Panc1 (cell line): Measurements from ENCODE around the gene AURKAIP1. TPM values are rescaled to one million over a fixed set of nuclear protein-coding genes. Genes with fewer than 3 reads are reported as not detected.

Experiments used
- ATAC-seq: fragments of 200-7000 bp; cut with Tn5 transposase; 2 replicates; pipeline ENCODE4 v1.9.1; 2020; ENCODE audit warnings: mild to moderate bottlenecking, moderate library complexity
- BruUV-seq: library from RNA; stranded (reverse); fragments of 400-500 nt; replicated peaks from 2 replicates; lab custom pipeline; 2021; lab: Mats Ljungman, UMichigan
- CTCF ChIA-PET: fragments of 300-600 bp; sonication (Branson Sonifier 250); formaldehyde crosslinking; loops from one replicate; lab custom pipeline; 2022; ENCODE audit warnings: antibody characterized with exemption; lab: Charles Lee
- POLR2A ChIA-PET: fragments of 300-600 bp; sonication (Branson Sonifier 250); formaldehyde crosslinking; loops from one replicate; lab custom pipeline; 2022; ENCODE audit warnings: antibody characterized with exemption; lab: Charles Lee
- DNase-seq: peaks from one replicate; pipeline ENCODE4 v3.0.0-alpha.2; 2010; ENCODE audit warnings: low read depth, low spot score
- H3K27ac ChIP-seq: 2 replicates; pipeline ENCODE4 v1.5.1; 2011; ENCODE audit warnings: mild to moderate bottlenecking, low read length, inconsistent platforms
- H3K27me3 ChIP-seq: fragments of 200-500 bp; sonication (Bioruptor generic); 2 replicates; pipeline ENCODE4 v1.6.0; 2014; ENCODE audit warnings: low read length, inconsistent platforms; ENCODE audit not compliant: control insufficient read depth, insufficient read depth
- H3K36me3 ChIP-seq: fragments of 200-500 bp; sonication (Bioruptor generic); 2 replicates; pipeline ENCODE4 v1.5.1; 2014; ENCODE audit warnings: inconsistent platforms, mild to moderate bottlenecking, low read length, moderate library complexity; ENCODE audit not compliant: control insufficient read depth, insufficient read depth
- H3K4me1 ChIP-seq: 2 replicates; pipeline ENCODE4 v1.5.1; 2011; ENCODE audit warnings: inconsistent platforms, mild to moderate bottlenecking, low read length, moderate library complexity; ENCODE audit not compliant: control insufficient read depth, insufficient read depth
- H3K4me3 ChIP-seq, 2 experiments: 2 replicates each; pipeline ENCODE4 v1.5.1; 2011 to 2012; ENCODE audit warnings: low read depth in 2 of 2, low read length in 2 of 2, mild to moderate bottlenecking in 2 of 2, inconsistent platforms in 1 of 2, moderate library complexity in 1 of 2
- H3K9me3 ChIP-seq: fragments of 200-500 bp; sonication (Bioruptor generic); 2 replicates; pipeline ENCODE4 v1.5.1; 2014; ENCODE audit warnings: low read depth, mild to moderate bottlenecking, inconsistent platforms, low read length, moderate library complexity; ENCODE audit not compliant: control insufficient read depth, insufficient read depth
- POLR2AphosphoS5 ChIP-seq: IDR thresholded peaks from 2 replicates; pipeline ENCODE4 v1.6.1; 2012; ENCODE audit warnings: mild to moderate bottlenecking, low read depth, low read length, moderate library complexity
- SIN3A ChIP-seq: IDR thresholded peaks from 2 replicates; pipeline ENCODE4 v1.6.1; 2012; ENCODE audit warnings: low read depth, mild to moderate bottlenecking, low read length, moderate library complexity, borderline replicate concordance; ENCODE audit not compliant: insufficient read depth
- TCF7L2 ChIP-seq: IDR thresholded peaks from 2 replicates; pipeline ENCODE4 v1.6.1; 2011; ENCODE audit warnings: mild to moderate bottlenecking, low read depth, low read length, inconsistent platforms
- in situ Hi-C: cut with HindIII; loops from 2 replicates; pipeline ENCODE4 v1.10.0; 2016; ENCODE audit warnings: low sequenced_read_pairs, low pct_unique_long_range_greater_than_20kb
- intact Hi-C: fragments of 100-400 bp; cut with micrococcal nuclease; formaldehyde crosslinking; loops from one replicate; pipeline ENCODE4 v1.10.0; 2022; ENCODE audit not compliant: unreplicated experiment
- microRNA-seq: library from miRNA; unstranded; fragments of <30 nt; microRNA quantifications from one replicate; pipeline ENCODE4 v1.1.0, GENCODE V29; 2020; ENCODE audit not compliant: unreplicated experiment
- total RNA-seq: library from RNA; stranded (reverse); gene quantifications from one replicate; pipeline ENCODE4 v1.2.1, GENCODE V29; 2021; ENCODE audit not compliant: unreplicated experiment
- TF ChIP-seq, protein P1 (sequence below), 2 experiments: IDR thresholded peaks; 2 replicates each; pipeline ENCODE4 v1.6.1; 2011 to 2012; ENCODE audit warnings: low read depth in 2 of 2, control low read depth in 1 of 2, low read length in 1 of 2, mild to moderate bottlenecking in 1 of 2, moderate library complexity in 1 of 2; ENCODE audit not compliant: insufficient read depth in 1 of 2
- TF ChIP-seq, protein P2 (sequence below): fragments of 450-650 bp; IDR thresholded peaks from 2 replicates; pipeline ENCODE4 v1.5.1; 2017; ENCODE audit warnings: mild to moderate bottlenecking

Gene AURKAIP1
- total RNA-seq, 1 experiment from 2014 or later = 335 TPM

DNA sequence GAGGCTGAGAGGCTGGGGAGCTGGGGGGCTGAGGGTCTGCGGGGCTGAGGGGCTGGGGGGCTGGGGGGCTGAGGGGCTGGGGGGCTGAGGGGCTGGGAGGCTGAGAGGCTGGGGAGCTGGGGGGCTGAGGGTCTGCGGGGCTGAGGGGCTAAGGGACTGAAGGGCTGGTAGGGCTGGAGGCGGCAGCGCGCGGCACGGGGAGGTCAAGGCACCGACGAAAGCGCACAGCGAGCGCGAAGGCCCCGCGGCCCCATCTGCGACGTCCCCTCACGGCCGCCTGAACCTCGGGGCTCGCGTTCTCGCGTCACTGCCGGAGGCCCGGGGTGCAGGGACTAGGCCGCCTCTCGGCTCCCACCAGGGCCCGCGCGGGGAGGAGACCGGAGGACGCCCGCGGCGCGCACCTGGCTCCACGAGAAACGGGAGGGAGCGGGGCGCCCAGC is 50.9 kb downstream of the AURKAIP1 start:
- POLR2A ChIA-PET = no interaction called here
- peak overlapping the region; percentile 79 for H3K27ac ChIP-seq
- no peaks in the 10 kb centered on the region for H3K27me3 ChIP-seq
- no peak for DNase-seq
- peak overlapping the region; percentile 71 to 87 for H3K4me3 ChIP-seq
- CTCF ChIA-PET = interaction anchor here (0.7 kb wide), 1 partner anchor 75 kb away, joined by 4 read pairs; the partner anchor contains the start of gene CCNL2
- BruUV-seq = no TSS peak
- H3K9me3 ChIP-seq = no peaks in the 10 kb centered on the region
- in situ Hi-C loops (no loop called here), intact Hi-C loops (no loop called here)
- ATAC-seq = peak; percentile 54
- H3K36me3 ChIP-seq = no peaks in the 10 kb centered on the region; the same call in none of the 2 replicates
- peaks cover 33% of the 10 kb centered on the region for H3K4me1 ChIP-seq
- TF ChIP-seq TCF7L2 = no peak
- TF ChIP-seq, protein P1, sequence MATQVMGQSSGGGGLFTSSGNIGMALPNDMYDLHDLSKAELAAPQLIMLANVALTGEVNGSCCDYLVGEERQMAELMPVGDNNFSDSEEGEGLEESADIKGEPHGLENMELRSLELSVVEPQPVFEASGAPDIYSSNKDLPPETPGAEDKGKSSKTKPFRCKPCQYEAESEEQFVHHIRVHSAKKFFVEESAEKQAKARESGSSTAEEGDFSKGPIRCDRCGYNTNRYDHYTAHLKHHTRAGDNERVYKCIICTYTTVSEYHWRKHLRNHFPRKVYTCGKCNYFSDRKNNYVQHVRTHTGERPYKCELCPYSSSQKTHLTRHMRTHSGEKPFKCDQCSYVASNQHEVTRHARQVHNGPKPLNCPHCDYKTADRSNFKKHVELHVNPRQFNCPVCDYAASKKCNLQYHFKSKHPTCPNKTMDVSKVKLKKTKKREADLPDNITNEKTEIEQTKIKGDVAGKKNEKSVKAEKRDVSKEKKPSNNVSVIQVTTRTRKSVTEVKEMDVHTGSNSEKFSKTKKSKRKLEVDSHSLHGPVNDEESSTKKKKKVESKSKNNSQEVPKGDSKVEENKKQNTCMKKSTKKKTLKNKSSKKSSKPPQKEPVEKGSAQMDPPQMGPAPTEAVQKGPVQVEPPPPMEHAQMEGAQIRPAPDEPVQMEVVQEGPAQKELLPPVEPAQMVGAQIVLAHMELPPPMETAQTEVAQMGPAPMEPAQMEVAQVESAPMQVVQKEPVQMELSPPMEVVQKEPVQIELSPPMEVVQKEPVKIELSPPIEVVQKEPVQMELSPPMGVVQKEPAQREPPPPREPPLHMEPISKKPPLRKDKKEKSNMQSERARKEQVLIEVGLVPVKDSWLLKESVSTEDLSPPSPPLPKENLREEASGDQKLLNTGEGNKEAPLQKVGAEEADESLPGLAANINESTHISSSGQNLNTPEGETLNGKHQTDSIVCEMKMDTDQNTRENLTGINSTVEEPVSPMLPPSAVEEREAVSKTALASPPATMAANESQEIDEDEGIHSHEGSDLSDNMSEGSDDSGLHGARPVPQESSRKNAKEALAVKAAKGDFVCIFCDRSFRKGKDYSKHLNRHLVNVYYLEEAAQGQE (IDR thresholded peaks at IDR 0.05; ENCODE audit: insufficient read depth in 1 of 2, low read depth in 2 of 2, low read length in 1 of 2) = no peak
- no peak for TF ChIP-seq SIN3A
- no peak for TF ChIP-seq POLR2AphosphoS5
- TF ChIP-seq, protein P2, sequence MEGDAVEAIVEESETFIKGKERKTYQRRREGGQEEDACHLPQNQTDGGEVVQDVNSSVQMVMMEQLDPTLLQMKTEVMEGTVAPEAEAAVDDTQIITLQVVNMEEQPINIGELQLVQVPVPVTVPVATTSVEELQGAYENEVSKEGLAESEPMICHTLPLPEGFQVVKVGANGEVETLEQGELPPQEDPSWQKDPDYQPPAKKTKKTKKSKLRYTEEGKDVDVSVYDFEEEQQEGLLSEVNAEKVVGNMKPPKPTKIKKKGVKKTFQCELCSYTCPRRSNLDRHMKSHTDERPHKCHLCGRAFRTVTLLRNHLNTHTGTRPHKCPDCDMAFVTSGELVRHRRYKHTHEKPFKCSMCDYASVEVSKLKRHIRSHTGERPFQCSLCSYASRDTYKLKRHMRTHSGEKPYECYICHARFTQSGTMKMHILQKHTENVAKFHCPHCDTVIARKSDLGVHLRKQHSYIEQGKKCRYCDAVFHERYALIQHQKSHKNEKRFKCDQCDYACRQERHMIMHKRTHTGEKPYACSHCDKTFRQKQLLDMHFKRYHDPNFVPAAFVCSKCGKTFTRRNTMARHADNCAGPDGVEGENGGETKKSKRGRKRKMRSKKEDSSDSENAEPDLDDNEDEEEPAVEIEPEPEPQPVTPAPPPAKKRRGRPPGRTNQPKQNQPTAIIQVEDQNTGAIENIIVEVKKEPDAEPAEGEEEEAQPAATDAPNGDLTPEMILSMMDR = no peak

Small RNA genes within 50 kb of the gene (microRNA-seq; reads per million reads assigned to microRNA genes)
- not detected for gene MIR6808

Other genes starting within 250 kb of the AURKAIP1 start
- not detected for gene TTLL10, start 201.3 kb downstream of the AURKAIP1 start, total RNA-seq
- 4.3 TPM for gene TNFRSF18, start 168.6 kb downstream of the AURKAIP1 start, total RNA-seq
- gene TNFRSF4, start 161.1 kb downstream of the AURKAIP1 start, total RNA-seq = 0.62 TPM
- 335 TPM for gene SDF4, start 143.2 kb downstream of the AURKAIP1 start, total RNA-seq
- 46.4 TPM for gene B3GALT6, start 143.0 kb downstream of the AURKAIP1 start, total RNA-seq
- 41.4 TPM for gene C1QTNF12, start 128.5 kb downstream of the AURKAIP1 start, total RNA-seq
- 101 TPM for gene UBE2J2, start 101.4 kb downstream of the AURKAIP1 start, total RNA-seq
- 9.8 TPM for gene SCNN1D, start 94.8 kb downstream of the AURKAIP1 start, total RNA-seq
- gene ACAP3, start 67.3 kb downstream of the AURKAIP1 start, total RNA-seq = 30.7 TPM
- 46.9 TPM for gene PUSL1, start 66.6 kb downstream of the AURKAIP1 start, total RNA-seq
- gene INTS11, start 50.5 kb downstream of the AURKAIP1 start, total RNA-seq = 114 TPM
- 52.2 TPM for gene CPTP, start 50.4 kb downstream of the AURKAIP1 start, total RNA-seq
- 0.31 TPM for gene TAS1R3, start 43.9 kb downstream of the AURKAIP1 start, total RNA-seq
- gene DVL1, start 25.8 kb downstream of the AURKAIP1 start, total RNA-seq = 144 TPM
- gene MXRA8, start 16.7 kb downstream of the AURKAIP1 start, total RNA-seq = 96.0 TPM
- gene CCNL2, start 24.1 kb upstream of the AURKAIP1 start, total RNA-seq = 297 TPM
- 196 TPM for gene MRPL20, start 32.1 kb upstream of the AURKAIP1 start, total RNA-seq
- gene ANKRD65, start 46.1 kb upstream of the AURKAIP1 start, total RNA-seq = 1.9 TPM
- 858 TPM for gene VWA1, start 60.5 kb upstream of the AURKAIP1 start, total RNA-seq
- 10.6 TPM for gene ATAD3C, start 74.5 kb upstream of the AURKAIP1 start, total RNA-seq
- gene ATAD3B, start 96.6 kb upstream of the AURKAIP1 start, total RNA-seq = 104 TPM
- 57.5 TPM for gene ATAD3A, start 137.0 kb upstream of the AURKAIP1 start, total RNA-seq
- gene TMEM240, start 165.4 kb upstream of the AURKAIP1 start, total RNA-seq = 4.1 TPM
- gene SSU72, start 199.7 kb upstream of the AURKAIP1 start, total RNA-seq = 217 TPM
- gene FNDC10, start 224.9 kb upstream of the AURKAIP1 start, total RNA-seq = 16.2 TPM
- 74.5 TPM for gene MIB2, start 240.3 kb upstream of the AURKAIP1 start, total RNA-seq